PFSK-1 (cell line): Measurements from ENCODE around the gene SPP2.

ENCODE experiments used
- FOXP2 ChIP-seq: optimal IDR thresholded peaks from 2 replicates; pipeline ENCODE3; 2011; ENCODE audit warnings: borderline replicate concordance, control low read depth, inconsistent platforms; ENCODE audit not compliant: insufficient read depth; ENCODE audit errors: extremely low read length, extremely low read depth
- POLR2AphosphoS5 ChIP-seq: IDR thresholded peaks from 2 replicates; pipeline ENCODE4 v1.6.1; 2012; ENCODE audit warnings: low read depth, mild to moderate bottlenecking, control low read depth, low read length, moderate library complexity
- SIN3A ChIP-seq: IDR thresholded peaks from 2 replicates; pipeline ENCODE4 v1.6.1; 2012; ENCODE audit warnings: mild to moderate bottlenecking, low read length, moderate library complexity, borderline replicate concordance; ENCODE audit not compliant: insufficient read depth
- TAF1 ChIP-seq: IDR thresholded peaks from 2 replicates; pipeline ENCODE4 v1.6.1; 2012; ENCODE audit warnings: low read length, control low read depth, borderline replicate concordance; ENCODE audit not compliant: insufficient read depth
- TF ChIP-seq, protein P1 (sequence below), 2 experiments: IDR thresholded peaks; 2 replicates each; pipeline versions ENCODE4 v1.6.1 to v1.8.0; 2011 to 2012; ENCODE audit warnings: low read depth in 2 of 2, low read length in 2 of 2, control low read depth in 1 of 2, inconsistent platforms in 1 of 2, mild to moderate bottlenecking in 1 of 2, moderate library complexity in 1 of 2; ENCODE audit not compliant: insufficient read depth in 1 of 2

Gene SPP2

DNA sequence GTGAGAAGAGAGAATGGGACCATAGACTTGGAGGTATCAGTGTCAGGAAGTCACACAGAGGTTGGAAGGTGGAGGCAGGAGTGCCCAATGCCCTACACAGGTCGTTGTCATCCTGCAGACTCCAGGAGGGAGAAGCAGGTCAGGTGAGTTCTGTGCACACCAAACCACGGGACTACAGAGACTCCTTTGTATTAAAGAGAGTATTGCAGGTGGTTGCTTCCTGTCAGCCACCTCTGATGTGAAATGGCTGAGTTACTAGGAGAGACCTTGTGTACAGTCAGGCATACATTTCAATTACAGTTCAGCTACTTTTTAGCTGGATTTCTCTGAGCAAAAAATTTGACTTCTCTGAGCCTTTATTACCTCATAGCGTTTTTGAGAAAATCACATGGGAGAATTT, 51.6 kb downstream of the SPP2 start:
- TF ChIP-seq, protein P1, sequence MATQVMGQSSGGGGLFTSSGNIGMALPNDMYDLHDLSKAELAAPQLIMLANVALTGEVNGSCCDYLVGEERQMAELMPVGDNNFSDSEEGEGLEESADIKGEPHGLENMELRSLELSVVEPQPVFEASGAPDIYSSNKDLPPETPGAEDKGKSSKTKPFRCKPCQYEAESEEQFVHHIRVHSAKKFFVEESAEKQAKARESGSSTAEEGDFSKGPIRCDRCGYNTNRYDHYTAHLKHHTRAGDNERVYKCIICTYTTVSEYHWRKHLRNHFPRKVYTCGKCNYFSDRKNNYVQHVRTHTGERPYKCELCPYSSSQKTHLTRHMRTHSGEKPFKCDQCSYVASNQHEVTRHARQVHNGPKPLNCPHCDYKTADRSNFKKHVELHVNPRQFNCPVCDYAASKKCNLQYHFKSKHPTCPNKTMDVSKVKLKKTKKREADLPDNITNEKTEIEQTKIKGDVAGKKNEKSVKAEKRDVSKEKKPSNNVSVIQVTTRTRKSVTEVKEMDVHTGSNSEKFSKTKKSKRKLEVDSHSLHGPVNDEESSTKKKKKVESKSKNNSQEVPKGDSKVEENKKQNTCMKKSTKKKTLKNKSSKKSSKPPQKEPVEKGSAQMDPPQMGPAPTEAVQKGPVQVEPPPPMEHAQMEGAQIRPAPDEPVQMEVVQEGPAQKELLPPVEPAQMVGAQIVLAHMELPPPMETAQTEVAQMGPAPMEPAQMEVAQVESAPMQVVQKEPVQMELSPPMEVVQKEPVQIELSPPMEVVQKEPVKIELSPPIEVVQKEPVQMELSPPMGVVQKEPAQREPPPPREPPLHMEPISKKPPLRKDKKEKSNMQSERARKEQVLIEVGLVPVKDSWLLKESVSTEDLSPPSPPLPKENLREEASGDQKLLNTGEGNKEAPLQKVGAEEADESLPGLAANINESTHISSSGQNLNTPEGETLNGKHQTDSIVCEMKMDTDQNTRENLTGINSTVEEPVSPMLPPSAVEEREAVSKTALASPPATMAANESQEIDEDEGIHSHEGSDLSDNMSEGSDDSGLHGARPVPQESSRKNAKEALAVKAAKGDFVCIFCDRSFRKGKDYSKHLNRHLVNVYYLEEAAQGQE (IDR thresholded peaks at IDR 0.05; ENCODE audit: insufficient read depth in 1 of 2, low read depth in 2 of 2, low read length in 2 of 2), result no peak
- no peak for TF ChIP-seq TAF1

GRCh38 chr2:234107861-234108260, 57.4 kb downstream of the SPP2 start:
- TF ChIP-seq, protein P1 (IDR thresholded peaks at IDR 0.05; ENCODE audit: insufficient read depth in 1 of 2, low read depth in 2 of 2, low read length in 2 of 2), result no peak
- TF ChIP-seq FOXP2 (no peak), SIN3A (no peak), POLR2AphosphoS5 (no peak), TAF1 (no peak)

- TF ChIP-seq SIN3A (no peak), TAF1 (no peak), POLR2AphosphoS5 (no peak), FOXP2 (no peak)
- TF ChIP-seq, protein P1 (IDR thresholded peaks at IDR 0.05; ENCODE audit: insufficient read depth in 1 of 2, low read depth in 2 of 2, low read length in 2 of 2), result no peak
Measured at GRCh38 chr2:234109321-234109720, 58.8 kb downstream of the SPP2 start.

GRCh38 chr2:234110219-234110618, 59.7 kb downstream of the SPP2 start:
- TF ChIP-seq, protein P1 (IDR thresholded peaks at IDR 0.05; ENCODE audit: insufficient read depth in 1 of 2, low read depth in 2 of 2, low read length in 2 of 2), result peak; percentile 36 to 87; a peak in 2 of 4 replicates
- no peak for TF ChIP-seq SIN3A

DNA sequence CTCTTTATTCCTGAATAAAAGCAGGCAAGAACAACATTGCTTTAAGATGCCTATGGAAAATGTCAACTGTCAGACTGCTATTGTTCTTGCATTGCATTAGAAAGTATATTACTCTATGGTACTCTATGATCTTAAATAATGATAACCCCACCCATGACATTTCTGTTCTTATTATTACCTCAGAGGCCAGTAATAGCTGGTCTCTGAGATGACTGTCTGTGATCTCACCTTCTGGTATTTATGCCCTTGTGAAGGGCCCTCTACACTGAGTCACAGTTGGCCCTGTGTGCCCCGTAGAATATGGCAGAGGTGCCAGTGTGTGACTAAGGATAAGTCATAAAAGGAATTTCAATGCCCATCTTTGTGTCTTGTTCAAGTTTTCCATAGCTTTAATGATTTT, 61.0 kb downstream of the SPP2 start:
- TF ChIP-seq FOXP2, result no peak
- TF ChIP-seq POLR2AphosphoS5, result no peak
- no peak for TF ChIP-seq TAF1
- no peak for TF ChIP-seq SIN3A
- TF ChIP-seq, protein P1 (IDR thresholded peaks at IDR 0.05; ENCODE audit: insufficient read depth in 1 of 2, low read depth in 2 of 2, low read length in 2 of 2), result no peak
